Activated CD4-positive, CD25-positive, alpha-beta regulatory T cell treated with anti-CD3 and anti-CD28 coated beads, Interleukin-2, amount 50 U/mL, for 16 hours (primary cell): ENCODE data around the gene MKNK2.
A peak's percentile ranks its signal among the peaks of the same experiment; 100 is the strongest.

Experiments
- DNase-seq: peaks from one replicate; pipeline ENCODE4 v3.0.0-alpha.2; 2020; ENCODE audit warnings: low read depth, low spot score

MKNK2 gene

GRCh38 chr19:2058570-2059421, 7.8 kb upstream of the MKNK2 start:
- DNase-seq = no peak

DNA sequence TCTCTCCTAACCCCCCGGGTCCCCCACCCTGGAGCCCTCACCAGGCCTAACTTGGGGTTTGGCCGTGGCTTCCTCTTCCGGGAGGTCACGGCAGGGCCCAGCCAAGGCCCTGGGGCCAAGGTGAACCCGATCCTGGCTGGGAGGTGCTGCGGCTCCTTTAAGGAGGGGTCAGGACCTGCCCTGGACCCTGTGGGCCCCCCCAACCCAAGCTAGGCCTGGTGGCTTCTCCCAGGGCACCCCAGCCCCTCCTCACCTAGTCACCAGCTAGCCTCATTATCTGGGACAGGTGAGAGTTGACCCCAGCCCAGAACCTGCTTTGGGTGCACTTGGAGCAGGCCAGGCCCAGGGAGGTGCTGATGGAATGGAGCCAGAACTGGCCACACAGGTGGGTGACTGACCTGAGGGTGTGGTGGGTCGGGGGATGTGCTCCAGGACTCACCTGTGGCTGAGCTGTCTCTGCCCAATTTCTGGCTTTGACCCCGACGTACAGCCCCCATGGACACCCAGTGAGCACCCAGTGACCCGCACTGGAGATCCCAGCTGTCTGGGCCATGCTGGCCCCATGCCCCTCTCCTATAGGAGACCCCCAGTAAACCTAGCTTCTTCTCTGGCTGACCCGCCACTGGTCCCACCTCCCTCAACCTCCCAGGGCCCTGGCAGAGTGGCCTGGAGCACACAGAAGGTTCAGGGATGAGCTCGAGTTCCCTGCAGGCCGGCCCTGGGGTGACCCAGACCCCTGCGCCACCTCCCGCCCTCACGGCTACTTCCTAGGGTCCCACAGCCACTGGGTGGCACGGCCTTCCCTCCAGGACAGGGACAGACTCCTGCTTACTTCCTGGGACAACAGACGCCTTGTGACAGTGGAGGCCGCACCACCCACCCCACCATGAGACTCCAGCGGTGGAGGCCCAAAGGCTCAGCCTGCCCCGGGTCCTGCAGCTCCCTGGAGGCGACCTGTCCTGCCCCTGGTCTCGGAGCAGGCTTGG, 6.7 kb upstream of the MKNK2 start:
- DNase-seq = no peak

- DNase-seq = no peak
Observed at GRCh38 chr19:2056837-2057192, 5.8 kb upstream of the MKNK2 start.

- DNase-seq = no peak
Observed at GRCh38 chr19:2055931-2056836, 5.1 kb upstream of the MKNK2 start.

DNA sequence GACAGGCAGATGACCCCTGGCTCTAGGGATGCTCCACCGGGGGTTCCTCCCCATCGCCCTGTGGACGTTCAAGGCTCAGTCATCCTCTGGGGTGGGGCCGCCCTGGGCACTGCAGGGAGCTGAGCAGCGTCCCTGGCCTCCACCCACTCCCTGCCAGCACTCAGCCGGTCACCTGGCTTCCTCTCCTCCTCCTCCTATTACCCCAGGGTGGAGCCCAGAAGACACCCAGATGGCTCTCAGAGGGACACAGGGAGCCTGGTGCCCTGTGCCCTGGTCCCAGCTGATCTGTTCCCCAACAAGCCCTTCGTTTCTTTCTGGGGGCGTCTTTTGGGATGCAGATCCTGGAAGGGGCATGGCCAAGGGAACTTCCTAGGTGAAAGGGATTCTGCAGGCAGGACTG, 3.7 kb upstream of the MKNK2 start:
- no peak for DNase-seq

DNA sequence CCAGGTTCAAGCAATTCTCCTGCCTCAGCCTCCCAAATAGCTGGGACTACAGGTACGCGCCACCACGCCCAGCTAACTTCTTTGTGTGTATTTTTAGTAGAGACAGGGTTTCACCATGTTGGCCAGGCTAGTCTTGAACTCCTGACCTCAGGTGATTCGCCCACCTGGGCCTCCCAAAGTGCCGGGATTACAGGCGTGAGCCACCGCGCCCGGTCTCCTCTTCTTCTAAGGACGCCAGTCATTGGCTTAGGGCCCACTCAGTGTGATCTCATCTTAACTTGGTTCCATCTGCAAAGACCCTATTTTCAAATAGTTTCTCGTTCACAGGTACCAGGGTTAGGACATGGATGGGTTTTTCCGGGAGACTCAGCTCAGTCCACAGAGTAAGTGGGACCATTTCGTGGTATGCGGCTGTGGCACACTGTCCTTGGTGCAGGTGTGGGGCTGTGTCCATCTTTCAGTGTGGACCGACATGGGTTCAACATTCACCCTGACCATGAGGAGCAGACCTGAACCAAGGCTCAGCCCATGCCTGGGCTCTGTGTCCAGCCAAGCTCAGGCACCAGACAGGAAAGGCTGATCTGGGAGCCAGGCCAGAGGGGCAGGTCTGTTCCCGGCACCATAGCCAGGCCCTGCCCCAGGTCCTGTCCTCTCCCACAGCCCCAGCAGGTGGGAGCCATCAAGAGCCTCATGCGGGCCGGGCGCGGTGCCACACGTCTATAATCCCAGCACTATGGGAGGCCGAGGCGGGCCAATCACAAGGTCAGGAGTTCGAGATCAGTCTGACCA, 2.8 kb upstream of the MKNK2 start:
- no peak for DNase-seq

GRCh38 chr19:2051773-2052704, 995 bp upstream of the MKNK2 start:
- no peak for DNase-seq

DNA sequence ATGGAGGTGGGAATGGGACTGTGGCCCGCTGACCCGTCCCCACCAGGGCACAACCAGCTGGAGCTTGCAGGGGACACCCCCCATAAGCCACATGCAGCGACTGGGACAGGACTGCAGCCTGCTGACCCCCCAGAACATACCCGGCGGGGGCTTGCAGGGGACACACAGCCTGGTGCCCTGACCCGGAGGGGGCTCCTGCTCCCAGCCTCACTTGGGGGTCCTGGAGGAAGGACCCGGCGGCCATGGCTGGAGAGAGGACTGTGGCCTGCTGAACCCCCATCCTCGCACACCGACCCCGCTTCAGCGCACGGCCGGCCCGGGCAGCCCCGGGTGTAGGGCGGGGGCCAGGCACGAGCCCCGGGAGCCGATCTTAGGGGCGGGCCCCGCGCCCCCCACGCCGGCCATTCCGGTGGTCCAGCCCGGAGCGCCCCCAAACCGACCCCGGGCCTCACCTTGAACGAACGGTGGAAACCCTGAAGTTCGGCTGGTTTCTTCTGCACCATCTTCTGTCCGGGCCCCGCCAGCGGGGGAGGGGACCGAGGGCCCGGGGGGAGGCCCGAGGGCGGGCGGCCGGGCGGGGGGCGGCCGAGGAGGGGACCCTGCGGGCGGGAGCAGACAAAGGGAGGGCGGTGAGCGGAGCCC, 574 bp downstream of the MKNK2 start:
- DNase-seq = no peak

GRCh38 chr19:2049741-2050348, 1.2 kb downstream of the MKNK2 start:
- DNase-seq = peak; percentile 31

GRCh38 chr19:2048959-2049740, 1.9 kb downstream of the MKNK2 start:
- no peak for DNase-seq

GRCh38 chr19:2048104-2048958, 2.7 kb downstream of the MKNK2 start:
- no peak for DNase-seq

- no peak for DNase-seq
Observed at GRCh38 chr19:2047449-2048103, 3.5 kb downstream of the MKNK2 start.

DNA sequence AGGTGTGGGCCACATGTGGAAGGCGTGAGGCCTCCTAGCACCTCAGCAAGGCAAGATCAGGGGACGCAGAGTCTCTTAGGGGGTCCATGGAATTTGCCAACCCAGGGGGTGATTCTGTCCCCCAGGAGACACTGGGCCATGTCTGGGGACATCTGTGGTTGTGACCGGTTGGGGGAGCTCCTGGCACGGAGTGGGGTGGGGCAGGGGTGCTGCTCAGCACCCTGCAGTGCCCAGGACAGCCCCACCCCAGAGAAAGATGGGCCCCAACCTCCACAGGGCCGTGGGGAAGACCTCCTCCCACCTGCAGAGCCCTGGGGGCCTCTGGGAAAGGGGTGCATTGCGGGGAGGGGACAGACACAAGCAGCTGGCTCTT, 4.0 kb downstream of the MKNK2 start:
- no peak for DNase-seq

- DNase-seq = no peak
Observed at GRCh38 chr19:2046046-2046907, 4.8 kb downstream of the MKNK2 start.

- no peak for DNase-seq
Observed at GRCh38 chr19:2045501-2046045, 5.5 kb downstream of the MKNK2 start.
